Activated CD4-positive, alpha-beta T cell treated with anti-CD3 and anti-CD28 coated beads, Interleukin-2, amount 50 U/mL, for 16 hours (primary cell): ENCODE results near the gene CLASRP.
A peak's percentile ranks its signal among the peaks of the same experiment; 100 is the strongest.
"Not testable (repeated sequence)": the region's sequence is repeated elsewhere in the genome, so short reads cannot be mapped to it uniquely, and the experiment has no call there.

Experiments used
- DNase-seq: peaks from one replicate; pipeline ENCODE4 v3.0.0-alpha.2; 2020

Gene CLASRP

DNA sequence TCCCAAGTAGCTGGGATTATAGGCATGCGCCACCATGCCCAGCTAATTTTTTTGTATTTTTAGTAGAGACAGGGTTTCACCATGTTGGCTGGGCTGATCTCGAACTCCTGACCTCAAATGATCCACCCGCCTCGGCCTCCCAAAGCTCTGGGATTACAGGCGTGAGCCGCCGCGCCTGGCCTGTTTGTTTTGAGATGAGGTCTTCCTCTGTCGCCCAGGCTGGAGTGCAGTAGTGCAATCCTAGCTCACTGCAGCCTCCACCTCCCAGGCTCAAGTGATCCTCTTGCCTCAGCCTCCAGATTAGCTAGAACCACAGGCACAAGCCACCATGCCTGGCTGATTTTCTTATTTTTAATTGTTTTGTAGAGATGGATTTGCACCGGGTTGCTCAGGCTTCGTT, 67.5 kb downstream of the CLASRP start:
- DNase-seq, result not testable (repeated sequence)

DNA sequence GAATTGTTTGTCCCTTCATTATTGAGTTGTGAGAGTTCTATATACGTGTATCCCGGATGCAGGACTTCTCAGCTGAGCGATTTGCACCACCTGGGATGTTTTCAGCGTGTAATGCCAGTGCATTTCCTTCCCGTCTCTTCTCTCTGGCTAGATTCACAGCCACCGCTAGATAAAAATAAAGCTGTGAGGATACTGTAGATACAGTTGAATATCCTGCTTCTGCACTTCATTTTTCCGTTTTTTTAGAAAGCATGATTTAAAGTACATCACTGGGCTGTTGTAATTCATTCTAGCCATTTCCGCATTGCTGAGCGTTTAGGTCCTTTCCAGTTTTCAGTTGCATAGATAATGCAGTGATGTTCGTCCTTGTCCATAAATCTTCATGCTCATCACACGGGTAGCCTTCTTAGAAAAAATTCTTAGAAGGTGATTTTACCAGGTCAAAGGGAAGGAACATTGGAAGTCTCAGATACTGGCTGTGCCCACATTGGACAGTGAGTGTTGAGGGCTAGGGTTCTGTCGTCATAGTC, 68.8 kb downstream of the CLASRP start:
- DNase-seq, result no peak

DNA sequence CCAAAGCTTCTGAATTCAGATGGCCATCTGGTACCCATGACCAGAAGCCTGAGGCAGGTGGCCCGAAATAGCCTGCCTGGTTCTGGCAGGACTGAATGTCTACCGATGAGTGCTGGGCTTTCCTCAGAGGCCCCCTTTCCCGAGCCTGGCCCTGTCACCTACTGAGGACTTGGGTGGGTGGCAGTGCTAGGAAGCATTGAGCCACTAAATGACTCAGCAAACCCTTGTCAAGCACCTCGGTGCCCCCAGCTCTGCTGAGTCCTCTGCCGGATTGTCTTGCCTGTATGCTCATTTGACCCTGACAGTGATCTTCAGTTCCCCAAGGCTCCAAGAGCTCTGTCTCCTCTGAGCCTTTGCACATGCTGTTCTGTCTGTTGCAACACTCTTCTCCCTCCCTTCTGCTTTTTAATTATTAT, 72.0 kb downstream of the CLASRP start:
- no peak for DNase-seq

DNA sequence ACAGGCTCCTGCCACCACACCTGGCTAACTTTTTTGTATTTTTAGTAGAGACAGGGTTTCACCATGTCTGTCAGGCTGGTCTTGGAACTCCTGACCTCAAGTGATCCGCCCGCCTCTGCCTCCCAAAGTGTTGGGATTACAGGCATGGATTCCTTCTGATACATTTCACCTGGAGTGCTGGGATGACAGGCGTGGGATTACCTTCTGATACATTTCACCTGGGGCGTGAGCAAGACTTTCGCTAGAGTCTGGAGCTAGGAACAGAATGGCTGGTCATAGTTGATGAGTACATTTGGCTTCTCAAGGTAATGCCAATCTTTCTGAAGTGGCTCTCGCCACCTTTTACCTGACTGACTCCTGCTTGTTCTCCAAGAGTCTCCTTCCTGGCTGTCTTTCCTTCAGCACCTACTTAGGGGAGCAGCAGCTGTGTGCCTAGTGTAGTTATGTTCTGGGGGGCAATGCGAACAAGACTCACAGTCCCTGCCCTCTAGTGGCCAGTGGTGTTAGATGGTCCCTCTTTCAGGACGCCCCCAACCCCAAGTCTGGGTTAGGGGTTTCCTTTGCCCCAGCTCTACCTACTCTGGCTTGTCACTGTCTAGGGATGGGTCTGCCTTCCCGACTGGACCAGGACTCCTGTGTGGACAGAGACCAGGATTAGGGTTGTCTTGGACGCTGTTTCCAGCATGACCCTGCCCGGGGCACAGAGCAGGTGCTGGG, 73.4 kb downstream of the CLASRP start:
- no peak for DNase-seq

DNA sequence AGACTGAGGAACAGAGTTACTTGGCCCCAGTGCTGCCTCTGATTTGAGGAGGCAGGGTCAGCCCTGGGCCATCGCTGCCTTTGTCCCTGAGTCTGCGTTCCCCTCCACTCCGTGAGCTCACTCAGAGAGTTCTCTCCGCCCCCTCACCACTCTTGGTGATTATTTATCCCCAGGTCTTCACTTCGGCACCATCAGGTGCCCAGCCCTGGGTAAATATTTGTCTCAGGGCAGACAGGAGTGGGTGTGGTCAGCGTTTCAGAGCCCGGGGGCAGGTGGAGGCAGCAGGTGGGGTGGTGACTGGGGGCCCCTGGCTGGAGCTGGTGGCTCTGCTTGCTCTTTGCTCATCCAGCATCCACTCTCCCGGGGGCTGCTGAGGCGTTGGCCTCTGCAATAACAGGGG, 74.8 kb downstream of the CLASRP start:
- no peak for DNase-seq

DNA sequence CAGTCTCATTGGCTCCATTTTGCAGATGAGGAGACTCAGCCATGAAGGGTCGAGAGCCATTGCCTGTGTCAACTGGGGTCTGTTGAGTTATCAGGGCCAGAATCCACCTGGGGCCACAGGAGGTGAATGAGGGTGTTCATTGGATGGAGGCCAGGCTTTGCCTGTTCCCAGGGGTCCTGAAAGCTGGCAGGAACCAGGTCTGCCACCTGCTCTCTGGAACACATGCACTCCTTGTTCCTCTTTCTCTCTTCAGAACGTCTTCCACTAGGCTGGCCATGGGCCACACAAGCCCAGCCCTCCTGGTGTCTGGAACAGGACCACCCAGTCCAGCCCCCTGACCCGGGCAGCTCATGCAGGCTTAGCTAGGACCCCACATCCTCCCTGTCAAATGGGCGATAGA, 75.3 kb downstream of the CLASRP start:
- no peak for DNase-seq

DNA sequence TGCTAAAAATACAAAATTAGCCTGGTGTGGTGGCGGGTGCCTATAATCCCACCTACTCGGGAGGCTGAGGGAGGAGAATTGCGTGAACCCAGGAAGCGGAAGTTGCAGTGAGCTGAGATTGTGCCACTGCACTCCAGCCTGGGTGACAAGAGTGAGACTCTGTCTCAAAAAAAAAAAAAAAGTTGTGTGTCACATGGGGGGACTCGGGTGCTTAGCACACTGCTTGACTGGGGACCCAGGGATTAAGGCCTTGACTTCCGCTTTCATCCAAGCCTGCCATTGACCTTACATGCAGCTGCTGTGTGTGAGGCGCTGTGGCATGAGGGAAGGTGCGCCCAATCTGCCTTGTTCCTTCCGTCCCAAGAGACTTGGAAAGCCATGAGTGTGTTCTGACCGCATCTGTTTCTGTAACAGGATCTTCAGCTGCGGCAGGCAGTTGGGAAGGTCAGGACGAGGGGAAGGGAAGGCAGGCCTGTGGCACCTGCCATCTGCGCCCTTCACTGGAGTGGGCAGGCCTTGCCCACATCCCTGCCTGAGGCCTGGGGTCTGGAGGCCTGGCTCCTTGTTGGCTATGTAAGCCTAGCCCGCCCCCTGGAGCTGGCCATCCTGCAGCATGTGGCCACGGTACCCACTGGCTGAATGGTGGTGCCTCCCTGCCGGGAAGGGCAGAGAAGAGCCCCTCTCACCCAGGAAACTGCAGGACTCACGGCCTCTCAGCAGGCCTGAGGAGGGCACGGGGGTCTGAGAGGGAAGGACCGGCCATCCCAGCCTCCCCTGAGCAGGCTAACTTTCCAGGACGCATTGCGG, 77.2 kb downstream of the CLASRP start:
- no peak for DNase-seq

DNA sequence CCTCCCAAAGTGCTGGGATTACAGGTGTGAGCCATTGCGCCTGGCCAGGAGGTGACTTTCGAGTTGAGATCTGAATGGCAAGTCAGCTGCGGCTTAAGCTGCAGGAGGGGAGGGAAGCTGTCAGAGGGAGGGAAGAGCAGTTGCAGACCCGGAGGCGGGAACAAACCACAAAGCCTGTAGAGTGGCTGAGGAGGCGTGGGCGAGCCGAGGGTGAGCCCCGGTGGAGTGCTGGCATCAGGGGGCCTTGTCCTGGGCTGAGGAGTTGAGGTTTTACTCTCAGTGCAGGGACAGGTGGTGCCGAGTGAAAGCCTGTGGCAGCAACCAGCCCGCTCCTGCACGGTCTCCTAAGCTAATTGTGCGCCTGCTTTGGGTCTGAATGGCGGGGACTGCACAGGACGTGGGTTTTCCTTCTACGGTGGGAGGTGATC, 78.3 kb downstream of the CLASRP start:
- peak; percentile 79 for DNase-seq

DNA sequence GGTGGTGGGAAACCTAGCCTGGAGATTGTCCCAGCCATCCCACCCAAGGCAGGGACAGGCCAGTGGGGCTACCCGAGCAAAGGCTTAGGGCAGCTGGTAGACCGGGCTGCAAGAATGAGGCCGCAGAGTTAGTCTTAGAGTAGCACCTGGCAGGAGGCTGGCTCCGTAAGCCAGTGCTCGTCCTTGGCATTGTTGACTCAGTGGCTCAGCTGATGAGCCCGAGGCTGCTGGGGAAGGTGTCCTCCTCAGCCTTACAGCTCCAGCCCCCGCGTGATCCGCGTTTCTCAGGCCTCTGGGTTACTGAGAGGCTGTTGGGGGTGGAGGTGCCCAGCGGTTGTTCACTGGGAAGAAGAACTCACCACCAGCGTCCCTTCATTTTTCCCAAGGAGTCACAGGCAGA, 78.8 kb downstream of the CLASRP start:
- no peak for DNase-seq

DNA sequence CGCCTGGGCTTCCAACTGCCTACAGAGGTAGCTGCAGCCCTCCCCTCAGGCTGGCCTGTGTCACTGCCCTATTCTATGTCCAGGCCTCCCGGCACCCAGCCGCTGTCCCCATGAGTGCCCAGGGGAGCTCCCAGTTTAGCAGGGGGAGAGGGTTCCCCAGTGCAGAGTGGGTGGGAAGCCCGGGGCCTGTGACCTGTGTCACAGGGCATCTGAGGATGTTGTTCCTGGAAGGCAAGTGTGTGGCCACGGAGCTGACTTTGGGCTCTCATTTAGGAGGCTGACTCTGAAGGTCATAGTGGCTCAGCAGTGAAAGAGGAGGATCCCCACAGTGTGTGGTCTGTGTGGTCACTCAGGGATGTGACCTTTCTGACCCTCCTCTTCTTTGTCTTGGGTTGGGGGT, 79.3 kb downstream of the CLASRP start:
- DNase-seq, result no peak

DNA sequence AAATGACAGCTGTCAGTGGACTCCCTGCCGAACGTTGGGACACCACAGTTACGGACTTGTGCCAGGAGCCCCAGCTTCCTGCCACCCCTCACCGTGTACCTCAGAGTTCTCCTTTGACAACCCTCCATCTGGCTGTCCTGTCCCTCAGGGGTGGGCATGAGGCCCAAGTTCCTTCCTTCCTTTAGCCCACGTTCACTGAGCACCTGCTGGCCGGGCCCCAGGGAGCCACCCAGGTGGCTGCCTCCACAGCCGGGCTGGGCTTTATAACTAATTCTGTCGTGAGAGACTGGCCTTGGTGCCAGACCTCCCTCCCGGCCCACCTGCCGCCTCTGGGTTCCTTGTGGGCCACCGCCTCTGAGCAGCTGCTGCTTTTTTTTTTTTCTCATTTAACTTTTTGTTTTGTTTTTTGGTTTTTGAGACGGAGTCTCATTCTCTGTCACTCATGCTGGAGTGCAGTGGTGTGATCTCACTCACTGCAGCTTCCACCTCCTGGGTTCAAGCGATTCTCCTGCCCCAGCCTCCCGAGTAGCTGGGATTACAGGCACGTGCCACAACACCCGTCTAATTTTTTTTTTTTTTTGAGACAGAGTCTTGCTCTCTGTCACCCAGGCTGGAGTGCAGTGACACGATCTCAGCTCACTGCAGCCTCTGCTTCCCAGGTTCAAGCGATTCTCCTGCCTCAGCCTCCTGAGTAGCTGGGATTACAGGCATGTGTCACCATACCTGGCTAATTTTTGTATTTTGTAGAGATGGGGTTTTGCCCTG, 79.9 kb downstream of the CLASRP start:
- DNase-seq, result not testable (repeated sequence)

DNA sequence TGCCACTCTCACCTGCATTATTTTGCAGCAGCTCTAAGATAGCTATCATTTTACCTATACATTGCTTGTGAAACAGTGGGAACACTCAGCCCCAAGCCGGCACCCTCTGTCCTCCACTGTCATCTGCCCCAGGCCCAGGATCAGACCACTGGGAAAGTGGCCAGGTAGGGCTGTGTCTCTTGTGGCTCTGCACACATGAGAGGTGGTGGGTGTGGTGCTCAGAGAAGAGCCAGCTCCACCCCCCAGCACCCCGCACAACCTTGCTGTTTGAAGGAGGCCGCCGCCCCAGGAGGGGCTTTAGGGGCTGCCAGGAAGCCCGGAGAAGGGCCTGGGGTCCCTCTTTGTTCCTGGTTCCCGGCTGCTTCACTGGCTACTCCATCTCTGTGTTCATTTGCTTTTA, 80.7 kb downstream of the CLASRP start:
- no peak for DNase-seq
